Ovary (tissue), 9 donors: ENCODE data around the gene RHOD. TPM values are rescaled to one million over a fixed set of nuclear protein-coding genes. Genes with fewer than 3 reads are reported as not detected.

ENCODE experiments used
- DNase-seq, 5 donors: peaks; one replicate each; pipeline ENCODE4 v3.0.0-alpha.2; 2019 to 2020
- H3K27ac ChIP-seq, 2 donors: fragments of 200-600 bp; one replicate each; pipeline versions ENCODE4 v1.5.1 to v1.8.0; 2019 to 2022
- H3K27me3 ChIP-seq: fragments of 200-600 bp; one replicate; pipeline ENCODE4 v1.8.0; 2022
- H3K36me3 ChIP-seq: fragments of 200-600 bp; sonication (generic); one replicate; pipeline ENCODE4 v1.5.1; 2019
- H3K4me1 ChIP-seq: one replicate; pipeline ENCODE4 v1.8.1; 2013; ENCODE audit warnings: mild to moderate bottlenecking, moderate library complexity; ENCODE audit not compliant: insufficient read depth
- H3K4me3 ChIP-seq: fragments of 200-600 bp; sonication (generic); one replicate; pipeline ENCODE4 v1.5.1; 2017
- H3K9me3 ChIP-seq, 2 donors: fragments of 200-600 bp in 1 of 2; sonication (generic) in 1 of 2; one replicate each; pipeline versions ENCODE4 v1.5.1 to v1.8.1; 2013 to 2019; ENCODE audit warnings: mild to moderate bottlenecking in 1 of 2, moderate library complexity in 1 of 2
- EP300 ChIP-seq: sonication (generic); formaldehyde crosslinking; IDR thresholded peaks from one replicate; pipeline ENCODE4 v1.6.1; 2017; ENCODE audit warnings: antibody characterized with exemption
- POLR2A ChIP-seq: fragments of 450-650 bp; IDR thresholded peaks from one replicate; pipeline ENCODE4 v1.6.1; 2017; ENCODE audit warnings: antibody characterized with exemption, mild to moderate bottlenecking, moderate library complexity
- WGBS, 3 donors: extraction: QIAGEN DNeasy Blood & Tissue Kit in 1 of 3; methylation state at CpG; one replicate each; pipeline versions ENCODE4 v1.1.5 to v1.1.7; 2013 to 2017; 5-methylcytosine and 5-hydroxymethylcytosine counted together
- intact Hi-C, 4 donors: fragments of 100-400 bp; cut with DNase I; formaldehyde crosslinking; loops; one replicate each; pipeline versions ENCODE4 v1.11.0 to v1.15.1; 2022 to 2023
- polyA plus RNA-seq, 2 donors: library from polyadenylated mRNA; stranded (reverse); fragments of 200-250 nt in 1 of 2; fragments of 350-450 nt in 1 of 2; fragmentation: Illumina TruSeq in 1 of 2; extraction: RNeasy Lipid Tissue Mini Kit (QIAGEN cat#74804) in 1 of 2; gene quantifications; one replicate each; pipeline ENCODE4 v1.2.3, GENCODE V29; 2013 to 2014
- total RNA-seq, 7 donors: library from RNA; depleted of rRNA in 2 of 7; stranded (reverse); fragments of >200 nt in 2 of 7; fragmentation: NEBNext Ultra II Directional in 3 of 7; extraction: Animal tissue kit (Norgen Biotek cat#: 25700) in 3 of 7; gene quantifications; one replicate each; pipeline versions ENCODE4 v1.1.0 to v1.2.4, GENCODE V29; 2016 to 2023
- TF ChIP-seq, protein P1 (sequence below), 3 donors: fragments of 450-650 bp in 2 of 3; fragments of 200-600 bp in 1 of 3; IDR thresholded peaks; one replicate each; pipeline versions ENCODE4 v1.5.1 to v1.8.0; 2016 to 2022; ENCODE audit warnings: antibody characterized with exemption in 3 of 3, mild to moderate bottlenecking in 1 of 3
- donor health status: DM: no; HTN: no; CAD: no; lungs with moderate emphysema.
- donor health status: DM: no; HTN: no; CAD: no.
- donor health status: Bipolar disorder and iron deficiency.
- donor health status: DM: yes; HTN: yes; CAD: no.
- donor health status: DM: no; HTN: no; CAD: no.
- donor health status: DM: yes; HTN: yes; CAD: no.

The RHOD gene
- total and polyA plus RNA-seq, 9 donors = 5.5 to 24.9 (median 12.8) TPM

DNA sequence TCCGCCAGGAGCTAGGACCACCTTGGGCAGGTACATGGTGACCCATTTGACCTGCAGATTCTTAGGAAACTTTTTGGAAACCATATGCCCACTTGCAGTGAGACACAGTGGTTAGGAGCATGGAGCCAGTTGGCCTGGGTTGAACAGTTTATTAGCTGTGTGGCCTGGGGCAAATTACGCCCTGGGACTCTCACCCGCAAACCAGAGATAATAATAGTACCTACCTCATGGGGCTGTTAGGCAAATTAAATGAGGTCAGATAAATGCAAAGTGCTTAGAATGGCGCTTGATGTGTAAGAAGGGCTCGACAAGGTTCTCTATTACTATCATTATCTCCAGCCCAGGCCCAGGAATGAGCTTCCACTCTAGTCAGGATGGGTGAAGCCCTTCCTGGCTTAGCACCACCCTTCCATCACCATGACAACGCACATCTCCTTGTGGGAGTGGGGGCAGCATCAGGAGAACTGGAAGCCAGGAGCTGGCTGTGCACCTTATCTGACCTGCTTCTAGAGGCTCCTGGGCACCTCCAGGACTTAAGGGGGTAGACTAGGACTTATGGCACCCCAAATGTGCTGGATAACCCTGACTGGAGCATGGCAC lies 28.6 kb upstream of the RHOD start:
- Histone ChIP-seq H3K36me3 (no peaks in the 10 kb centered on the region), H3K9me3 (no peaks in the 10 kb centered on the region), H3K4me1 (peaks cover 3% of the 10 kb centered on the region), H3K27ac (no peak overlapping the region), H3K4me3 (no peak overlapping the region), H3K27me3 (no peaks in the 10 kb centered on the region)
- WGBS, 3 donors = 90 to 93% (median 93%) methylated on average over 6 of the region's 6 CpGs
- no peak for DNase-seq
- TF ChIP-seq EP300 (no peak), POLR2A (no peak)
- TF ChIP-seq, protein P1, sequence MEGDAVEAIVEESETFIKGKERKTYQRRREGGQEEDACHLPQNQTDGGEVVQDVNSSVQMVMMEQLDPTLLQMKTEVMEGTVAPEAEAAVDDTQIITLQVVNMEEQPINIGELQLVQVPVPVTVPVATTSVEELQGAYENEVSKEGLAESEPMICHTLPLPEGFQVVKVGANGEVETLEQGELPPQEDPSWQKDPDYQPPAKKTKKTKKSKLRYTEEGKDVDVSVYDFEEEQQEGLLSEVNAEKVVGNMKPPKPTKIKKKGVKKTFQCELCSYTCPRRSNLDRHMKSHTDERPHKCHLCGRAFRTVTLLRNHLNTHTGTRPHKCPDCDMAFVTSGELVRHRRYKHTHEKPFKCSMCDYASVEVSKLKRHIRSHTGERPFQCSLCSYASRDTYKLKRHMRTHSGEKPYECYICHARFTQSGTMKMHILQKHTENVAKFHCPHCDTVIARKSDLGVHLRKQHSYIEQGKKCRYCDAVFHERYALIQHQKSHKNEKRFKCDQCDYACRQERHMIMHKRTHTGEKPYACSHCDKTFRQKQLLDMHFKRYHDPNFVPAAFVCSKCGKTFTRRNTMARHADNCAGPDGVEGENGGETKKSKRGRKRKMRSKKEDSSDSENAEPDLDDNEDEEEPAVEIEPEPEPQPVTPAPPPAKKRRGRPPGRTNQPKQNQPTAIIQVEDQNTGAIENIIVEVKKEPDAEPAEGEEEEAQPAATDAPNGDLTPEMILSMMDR (IDR thresholded peaks at IDR 0.05) = no peak
- intact Hi-C loops = no loop called here

DNA sequence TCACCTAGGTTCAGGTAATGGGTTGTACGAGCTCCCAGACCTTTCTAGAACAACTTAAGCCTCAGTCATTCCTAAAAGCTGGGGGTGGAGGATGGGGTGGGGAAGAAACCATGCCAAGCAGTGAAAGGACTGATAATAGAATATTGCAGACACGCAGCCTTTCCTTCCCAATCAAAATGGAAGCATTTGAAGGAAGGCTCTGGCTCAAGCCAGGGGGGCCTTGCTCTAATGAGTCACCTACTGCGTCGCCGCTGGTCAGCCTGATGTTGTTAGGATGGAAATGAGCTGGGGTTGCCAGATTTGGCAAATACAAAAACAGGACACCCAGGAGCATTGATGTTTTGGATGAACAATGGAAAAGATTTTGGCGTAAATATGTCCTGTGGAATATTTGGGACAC lies 27.5 kb upstream of the RHOD start:
- TF ChIP-seq, protein P1 (IDR thresholded peaks at IDR 0.05) = no peak
- TF ChIP-seq POLR2A (no peak), EP300 (no peak)
- Histone ChIP-seq H3K27me3 (no peaks in the 10 kb centered on the region), H3K27ac (no peak overlapping the region), H3K4me1 (peaks cover 4% of the 10 kb centered on the region), H3K4me3 (no peak overlapping the region), H3K36me3 (no peaks in the 10 kb centered on the region), H3K9me3 (no peaks in the 10 kb centered on the region)
- 59 to 62% (median 61%) methylated on average over 6 of the region's 6 CpGs for WGBS, 3 donors
- DNase-seq = no peak
- intact Hi-C loops = no loop called here

DNA sequence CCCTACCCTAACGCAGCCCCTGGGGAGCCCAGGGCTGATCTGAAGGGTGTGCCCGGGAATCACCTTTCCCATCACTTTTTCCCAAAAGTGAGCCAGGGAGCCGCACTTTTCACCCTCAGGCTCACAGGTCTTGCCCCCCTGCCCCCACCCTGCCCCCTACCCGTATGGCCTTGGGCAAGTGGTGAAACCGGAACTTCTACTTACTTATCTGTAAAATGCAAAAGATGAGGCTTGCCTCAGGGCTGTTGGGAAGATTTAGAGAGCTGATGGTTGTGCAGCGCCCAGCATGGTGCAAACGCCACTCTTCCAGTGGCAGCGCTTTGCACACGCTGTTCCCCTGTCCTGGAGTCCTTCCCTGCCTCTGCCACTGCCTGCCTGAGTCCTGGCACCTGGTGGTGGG lies 25.7 kb upstream of the RHOD start:
- no peaks in the 10 kb centered on the region for H3K36me3 ChIP-seq
- TF ChIP-seq POLR2A = no peak
- TF ChIP-seq, protein P1 (IDR thresholded peaks at IDR 0.05) = no peak
- TF ChIP-seq EP300 = no peak
- no peaks in the 10 kb centered on the region for H3K27me3 ChIP-seq
- H3K4me1 ChIP-seq = peaks cover 4% of the 10 kb centered on the region
- DNase-seq = no peak
- intact Hi-C loops = no loop called here
- H3K9me3 ChIP-seq = no peaks in the 10 kb centered on the region
- 70 to 78% (median 71%) methylated on average over 9 of the region's 9 CpGs for WGBS, 3 donors
- H3K4me3 ChIP-seq = no peak overlapping the region
- H3K27ac ChIP-seq = no peak overlapping the region

DNA sequence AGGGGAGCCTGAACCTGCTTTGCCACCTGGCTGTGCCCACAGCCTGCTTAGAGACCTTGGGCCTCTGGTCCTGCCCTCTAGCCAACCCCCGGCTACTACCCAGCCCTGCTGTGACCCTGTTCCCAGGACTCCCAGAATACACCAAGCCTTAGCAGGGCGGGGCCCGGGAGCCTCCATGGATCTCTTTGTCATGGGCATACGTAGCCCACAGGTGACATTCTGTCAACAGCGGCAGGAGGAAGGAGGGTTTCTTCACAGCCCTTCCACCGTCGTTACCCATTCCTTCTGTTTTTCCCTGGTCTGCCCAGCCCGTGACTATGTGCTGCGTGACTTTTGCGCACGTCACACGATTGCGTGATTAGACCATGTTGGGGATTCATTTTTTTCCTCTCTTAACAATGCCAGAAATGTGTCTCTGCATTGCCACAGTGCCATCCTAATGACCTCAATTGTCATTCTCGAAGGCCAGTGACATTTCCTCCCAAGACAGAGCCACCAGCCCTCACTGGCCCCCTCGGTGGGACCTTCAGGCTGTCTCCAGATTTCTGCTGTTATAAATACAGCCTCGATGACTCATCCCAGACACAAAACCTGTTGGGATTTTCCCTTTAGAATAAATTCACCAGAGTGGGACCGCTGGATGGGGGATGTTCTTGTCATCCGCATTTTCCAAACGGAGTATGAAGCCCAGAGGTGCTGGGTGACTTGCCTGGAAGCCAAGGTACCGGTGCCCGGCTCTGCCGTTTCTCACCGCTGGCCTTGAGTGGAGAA lies 24.7 kb upstream of the RHOD start:
- Histone ChIP-seq H3K4me1 (peaks cover 4% of the 10 kb centered on the region), H3K36me3 (no peaks in the 10 kb centered on the region), H3K4me3 (no peak overlapping the region), H3K27ac (no peak overlapping the region), H3K27me3 (no peaks in the 10 kb centered on the region), H3K9me3 (no peaks in the 10 kb centered on the region)
- intact Hi-C loops = no loop called here
- WGBS, 3 donors = 77 to 82% (median 78%) methylated on average over 23 of the region's 23 CpGs
- TF ChIP-seq, protein P1 (IDR thresholded peaks at IDR 0.05) = no peak
- no peak for TF ChIP-seq EP300
- no peak for DNase-seq
